OCI-LY7 (cell line): ENCODE data around the gene BHLHE41. TPM values are rescaled to one million over a fixed set of nuclear protein-coding genes. Genes with fewer than 3 reads are reported as not detected.

Experiments
- BruUV-seq: library from RNA; stranded (reverse); fragments of 400-500 nt; replicated peaks from 2 replicates; lab custom pipeline; 2021; lab: Mats Ljungman, UMichigan
- CTCF ChIA-PET: fragments of 300-600 bp; sonication (Branson Sonifier 250); formaldehyde crosslinking; loops from one replicate; lab custom pipeline; 2022; ENCODE audit warnings: antibody characterized with exemption; ENCODE audit not compliant: unreplicated experiment; lab: Charles Lee
- POLR2A ChIA-PET: fragments of 300-600 bp; sonication (Branson Sonifier 250); formaldehyde crosslinking; loops from one replicate; lab custom pipeline; 2022; ENCODE audit warnings: antibody characterized with exemption; lab: Charles Lee
- DNase-seq: peaks from one replicate; pipeline ENCODE4 v3.0.0-alpha.2; 2015; ENCODE audit warnings: low spot score
- H2AFZ ChIP-seq: fragments of 200-600 bp; sonication (generic), shearing (Covaris generic); 2 replicates; pipeline ENCODE4 v1.6.1; 2014; ENCODE audit warnings: mild to moderate bottlenecking, antibody characterized with exemption, low read length, moderate library complexity
- H3K27ac ChIP-seq: fragments of 200-600 bp; sonication (generic); 2 replicates; pipeline ENCODE4 v1.5.1; 2014; ENCODE audit warnings: mixed run types, low read depth, mild to moderate bottlenecking, moderate library complexity, low read length, inconsistent platforms; ENCODE audit not compliant: poor library complexity, severe bottlenecking
- H3K36me3 ChIP-seq: fragments of 200-600 bp; sonication (generic); 2 replicates; pipeline ENCODE4 v1.6.1; 2014; ENCODE audit warnings: mild to moderate bottlenecking, antibody characterized with exemption, low read length, moderate library complexity, mixed read lengths; ENCODE audit not compliant: insufficient read depth
- H3K4me1 ChIP-seq: fragments of 200-600 bp; sonication (generic); 2 replicates; pipeline ENCODE4 v1.5.1; 2014; ENCODE audit warnings: mild to moderate bottlenecking, low read length; ENCODE audit not compliant: insufficient read depth, poor library complexity, severe bottlenecking
- H3K4me2 ChIP-seq: fragments of 200-600 bp; sonication (generic); 2 replicates; pipeline ENCODE4 v1.6.1; 2014; ENCODE audit warnings: mild to moderate bottlenecking, low read length
- H3K4me3 ChIP-seq: fragments of 200-600 bp; sonication (generic); 2 replicates; pipeline ENCODE4 v1.5.1; 2014; ENCODE audit warnings: mild to moderate bottlenecking, low read depth, low read length; ENCODE audit not compliant: poor library complexity, severe bottlenecking
- H3K79me2 ChIP-seq: fragments of 200-600 bp; sonication (generic); 2 replicates; pipeline ENCODE4 v1.6.1; 2016; ENCODE audit warnings: low read depth, mild to moderate bottlenecking, low read length, moderate library complexity, mixed read lengths; ENCODE audit not compliant: insufficient read depth
- H3K9me2 ChIP-seq: fragments of 200-600 bp; sonication (generic); 2 replicates; pipeline ENCODE4 v1.6.1; 2016; ENCODE audit warnings: mild to moderate bottlenecking, low read length, mixed read lengths; ENCODE audit not compliant: insufficient read depth
- H3K9me3 ChIP-seq: fragments of 200-600 bp; sonication (generic); 2 replicates; pipeline ENCODE4 v1.6.1; 2014; ENCODE audit warnings: mild to moderate bottlenecking, mixed run types, low read length, mixed read lengths
- H4K20me1 ChIP-seq: fragments of 200-600 bp; sonication (generic); 2 replicates; pipeline ENCODE4 v1.6.1; 2014; ENCODE audit warnings: mild to moderate bottlenecking, antibody characterized with exemption, low read length, moderate library complexity, mixed read lengths; ENCODE audit not compliant: insufficient read depth
- CTCF ChIP-seq: fragments of 200-600 bp; sonication (generic); conservative IDR thresholded peaks from 2 replicates; pipeline ENCODE4 v1.5.1; 2014; ENCODE audit warnings: mild to moderate bottlenecking, antibody characterized with exemption, low read length, moderate library complexity, mixed read lengths
- EZH2phosphoT487 ChIP-seq: fragments of 200-600 bp; sonication (generic); IDR thresholded peaks from 2 replicates; pipeline ENCODE4 v1.6.1; 2018; ENCODE audit warnings: low read depth, borderline replicate concordance, mild to moderate bottlenecking, mixed run types, antibody characterized with exemption, low read length, moderate library complexity, mixed read lengths
- intact Hi-C: fragments of 100-400 bp; cut with micrococcal nuclease; formaldehyde crosslinking; loops from one replicate; pipeline ENCODE4 v1.10.0; 2022; ENCODE audit not compliant: unreplicated experiment
- total RNA-seq, 2 experiments: library from RNA; depleted of rRNA in 1 of 2; stranded (reverse); fragments of >200 nt in 1 of 2; shearing (Covaris generic) in 1 of 2; gene quantifications; 2 replicates each; pipeline ENCODE4 v1.2.3, GENCODE V29; 2014 to 2022

The BHLHE41 gene
- total RNA-seq, 2 experiments from 2014 or later = not detected

- no peak overlapping the region for H3K4me2 ChIP-seq
- POLR2A ChIA-PET = interaction anchor here (0.7 kb wide), 1 partner anchor 476 kb away, joined by 3 read pairs; no protein-coding TSS in a partner anchor
- H3K9me3 ChIP-seq = no peaks in the 10 kb centered on the region
- no peaks in the 10 kb centered on the region for H3K9me2 ChIP-seq
- CTCF ChIA-PET = no interaction called here
- no peaks in the 10 kb centered on the region for H3K79me2 ChIP-seq
- TF ChIP-seq EZH2phosphoT487 = no peak
- no peak for TF ChIP-seq CTCF
- DNase-seq = no peak
- H4K20me1 ChIP-seq = no peaks in the 10 kb centered on the region; the same call in 1 of the 2 replicates
- H2AFZ ChIP-seq = no peak overlapping the region
- H3K36me3 ChIP-seq = no peaks in the 10 kb centered on the region
- H3K4me1 ChIP-seq = no peaks in the 10 kb centered on the region
- BruUV-seq = no TSS peak
- intact Hi-C loops = no loop called here
- H3K27ac ChIP-seq = no peak overlapping the region
- H3K4me3 ChIP-seq = no peak overlapping the region
Observed at GRCh38 chr12:26130728-26131127, 5.9 kb upstream of the BHLHE41 start.

DNA sequence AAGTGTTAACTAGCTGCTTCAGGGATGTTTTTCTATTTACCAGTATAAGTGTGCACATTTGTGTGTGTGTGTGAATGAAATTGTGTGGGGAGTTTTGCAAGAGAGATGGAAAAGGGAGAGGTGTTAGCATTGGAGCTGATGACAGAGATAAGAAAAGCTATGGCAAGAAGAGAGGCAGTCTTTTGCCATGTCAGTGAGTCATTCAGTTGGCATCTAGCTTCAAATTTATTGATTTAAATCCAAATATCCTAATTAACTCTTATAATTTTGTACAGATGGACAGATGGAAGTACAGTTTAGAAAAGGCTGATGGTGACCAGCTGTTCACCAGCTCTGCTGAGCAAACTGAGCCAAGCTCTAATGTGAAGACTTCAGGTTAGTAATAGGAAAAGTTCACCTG lies 3.3 kb upstream of the BHLHE41 start:
- Histone ChIP-seq H3K9me3 (no peaks in the 10 kb centered on the region), H3K9me2 (no peaks in the 10 kb centered on the region), H3K79me2 (no peaks in the 10 kb centered on the region), H4K20me1 (no peaks in the 10 kb centered on the region; the same call in 1 of the 2 replicates), H3K27ac (no peak overlapping the region), H3K4me3 (no peak overlapping the region), H3K36me3 (no peaks in the 10 kb centered on the region), H3K4me2 (no peak overlapping the region), H3K4me1 (no peaks in the 10 kb centered on the region), H2AFZ (no peak overlapping the region)
- ChIA-PET CTCF (no interaction called here), POLR2A (interaction anchor here (0.7 to 1.0 kb wide), 2 partner anchors 39 to 524 kb away, joined by 3 read pairs; no protein-coding TSS in a partner anchor)
- no peak for DNase-seq
- TF ChIP-seq CTCF = no peak
- TF ChIP-seq EZH2phosphoT487 = no peak
- intact Hi-C loops = loop anchor here (10.0 kb wide), 1 partner anchor 307 kb away; no protein-coding TSS in a partner anchor
- no TSS peak for BruUV-seq

- ChIA-PET CTCF (no interaction called here), POLR2A (interaction anchor here (0.5 to 0.7 kb wide), 2 partner anchors 524 to 1200 kb away, joined by 3 to 6 read pairs; no protein-coding TSS in a partner anchor)
- Histone ChIP-seq H3K4me2 (no peak overlapping the region), H4K20me1 (no peaks in the 10 kb centered on the region; the same call in 1 of the 2 replicates), H3K4me1 (no peaks in the 10 kb centered on the region), H3K36me3 (no peaks in the 10 kb centered on the region), H3K27ac (no peak overlapping the region), H3K9me2 (no peaks in the 10 kb centered on the region), H2AFZ (no peak overlapping the region), H3K79me2 (no peaks in the 10 kb centered on the region), H3K4me3 (no peak overlapping the region), H3K9me3 (no peaks in the 10 kb centered on the region)
- TF ChIP-seq CTCF = no peak
- no peak for TF ChIP-seq EZH2phosphoT487
- DNase-seq = no peak
- BruUV-seq = no TSS peak
- intact Hi-C loops = loop anchor here (10.0 kb wide), 1 partner anchor 307 kb away; no protein-coding TSS in a partner anchor
Observed at GRCh38 chr12:26127404-26127803, 2.6 kb upstream of the BHLHE41 start.
